Hepatic stellate cell (primary cell): ENCODE data around the gene HCLS1.
"Not testable (repeated sequence)": the region's sequence is repeated elsewhere in the genome, so short reads cannot be mapped to it uniquely, and the experiment has no call there.

ENCODE experiments used
- DNase-seq: peaks from one replicate; pipeline ENCODE4 v3.0.0; 2011; ENCODE audit warnings: low spot score

The HCLS1 gene

DNA sequence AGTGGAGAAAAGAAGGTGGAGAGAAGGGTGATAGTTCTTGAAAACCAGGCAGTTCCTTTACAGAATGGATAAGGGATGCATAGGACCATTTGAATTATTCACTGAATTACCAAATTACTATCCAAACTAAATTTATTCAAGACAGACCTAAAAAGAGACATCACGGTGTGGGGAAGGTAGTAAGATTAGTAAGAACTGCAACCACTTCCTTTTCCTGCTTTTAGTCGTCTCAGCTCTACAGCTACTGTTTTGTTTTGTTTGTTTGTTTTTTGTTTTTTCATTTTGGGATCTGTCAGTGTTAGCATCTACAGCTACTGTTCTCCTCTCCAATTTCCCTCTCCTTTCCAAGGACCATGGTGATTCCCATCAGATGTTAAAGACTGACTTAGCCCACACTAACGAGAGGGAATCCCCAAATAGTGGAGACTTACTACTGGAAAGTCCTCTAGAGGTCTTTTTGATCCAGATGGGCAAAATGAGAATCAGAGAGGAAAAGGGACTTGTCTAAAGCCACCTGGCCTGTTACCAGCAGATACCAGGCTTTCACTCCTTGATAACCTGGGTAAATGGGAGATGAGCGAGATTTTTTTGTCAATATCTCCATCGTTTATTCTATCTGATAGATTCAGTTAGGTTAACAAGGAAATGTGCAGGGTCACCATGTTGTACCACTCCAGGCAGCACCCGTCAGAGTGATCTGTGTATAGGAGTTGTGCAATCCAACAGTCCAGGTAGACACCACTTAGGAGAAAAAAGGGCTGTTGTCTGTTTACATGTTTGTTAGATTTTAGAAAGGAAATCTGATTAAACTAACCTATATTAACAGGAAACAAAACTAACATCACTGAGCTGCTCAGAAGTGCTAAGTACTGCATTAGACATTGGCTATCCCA lies 6.0 kb downstream of the HCLS1 start:
- DNase-seq, result no peak

DNA sequence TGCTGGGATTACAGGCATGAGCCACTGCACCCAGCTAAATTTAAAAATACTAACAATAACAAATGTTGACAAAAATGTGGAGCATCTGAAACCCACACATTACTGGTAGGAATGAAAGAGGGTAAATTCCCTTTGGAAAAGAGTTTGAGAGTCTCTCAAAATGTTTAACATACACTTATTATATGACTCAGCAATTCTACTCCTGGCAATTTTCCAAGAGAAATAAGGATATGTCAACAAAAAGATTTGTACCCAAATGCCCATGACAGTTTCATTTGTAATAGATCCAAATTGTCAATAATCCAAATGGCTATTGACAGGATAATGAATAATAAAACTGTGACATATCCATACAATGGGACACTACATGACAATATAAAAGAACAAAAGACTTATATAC lies 9.0 kb downstream of the HCLS1 start:
- no peak for DNase-seq

DNA sequence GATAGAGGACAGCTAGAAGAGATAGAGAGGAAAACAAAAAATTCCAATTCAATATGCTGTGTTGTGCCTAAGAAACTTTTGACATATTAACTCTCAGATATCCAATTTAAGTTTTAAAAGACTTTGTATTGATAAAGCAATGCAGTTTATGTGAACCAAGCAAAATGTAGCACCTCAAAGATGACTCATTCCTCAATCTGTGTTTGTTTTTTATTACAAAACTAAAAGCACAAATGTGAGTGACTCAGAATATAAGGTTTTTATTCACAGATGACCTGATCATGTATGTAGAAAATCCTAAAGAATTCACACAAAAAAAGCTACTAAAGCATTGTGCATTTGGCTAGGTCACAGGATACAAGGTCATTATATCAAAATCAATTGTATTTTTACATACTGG lies 11.1 kb downstream of the HCLS1 start:
- DNase-seq, result no peak

DNA sequence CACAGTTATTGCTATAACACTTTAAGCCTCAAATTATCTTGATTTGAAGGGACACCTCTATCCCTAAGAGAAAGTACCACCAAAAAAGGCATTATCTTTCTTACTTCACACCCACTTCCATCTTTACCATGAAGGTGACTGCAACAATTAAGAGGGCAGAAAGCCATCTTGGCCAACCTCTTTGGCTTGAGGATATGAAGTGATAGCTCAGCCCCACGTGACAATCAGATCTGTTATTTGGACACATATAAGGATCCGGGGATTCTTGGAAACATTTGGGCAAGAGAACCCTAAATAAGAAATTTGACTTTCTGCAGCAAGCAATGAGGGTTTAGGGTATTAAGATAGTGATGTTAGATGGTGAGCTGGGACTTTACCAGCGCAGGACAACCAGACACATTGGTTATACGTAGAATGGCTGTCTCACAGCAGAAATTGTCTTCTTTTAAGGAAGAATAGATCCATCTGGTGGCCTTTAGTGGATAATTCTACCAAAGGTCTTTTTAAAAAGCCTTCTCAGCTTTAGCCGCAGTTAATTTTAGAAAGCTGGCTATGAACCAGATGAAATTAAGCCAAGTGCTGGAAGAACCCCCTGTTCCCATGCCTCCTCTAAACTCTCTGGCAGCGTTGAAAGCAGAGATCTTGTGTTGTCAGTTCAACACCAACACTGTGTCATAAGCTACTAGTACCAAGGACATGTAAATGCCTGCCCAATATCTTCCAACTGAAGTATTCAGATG lies 12.3 kb downstream of the HCLS1 start:
- DNase-seq, result no peak

DNA sequence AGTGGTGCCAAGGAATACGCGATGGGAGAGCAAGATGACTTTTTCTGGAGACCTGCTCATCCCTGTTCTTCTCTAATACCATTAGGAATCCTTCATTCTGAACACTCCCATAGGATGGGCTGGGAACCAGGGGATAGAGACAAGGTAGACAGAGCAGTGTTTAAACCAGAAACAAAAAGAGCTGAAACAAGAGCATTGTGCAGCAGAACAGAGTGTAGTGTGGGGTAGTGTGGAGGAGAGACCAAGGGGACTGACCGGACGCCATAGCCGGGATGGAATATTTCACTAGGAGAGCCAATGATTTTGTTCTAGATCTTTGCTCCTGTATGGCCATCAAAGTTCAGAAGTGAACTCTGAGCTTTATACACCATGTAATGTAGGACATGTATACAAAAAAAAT lies 15.6 kb downstream of the HCLS1 start:
- no peak for DNase-seq

DNA sequence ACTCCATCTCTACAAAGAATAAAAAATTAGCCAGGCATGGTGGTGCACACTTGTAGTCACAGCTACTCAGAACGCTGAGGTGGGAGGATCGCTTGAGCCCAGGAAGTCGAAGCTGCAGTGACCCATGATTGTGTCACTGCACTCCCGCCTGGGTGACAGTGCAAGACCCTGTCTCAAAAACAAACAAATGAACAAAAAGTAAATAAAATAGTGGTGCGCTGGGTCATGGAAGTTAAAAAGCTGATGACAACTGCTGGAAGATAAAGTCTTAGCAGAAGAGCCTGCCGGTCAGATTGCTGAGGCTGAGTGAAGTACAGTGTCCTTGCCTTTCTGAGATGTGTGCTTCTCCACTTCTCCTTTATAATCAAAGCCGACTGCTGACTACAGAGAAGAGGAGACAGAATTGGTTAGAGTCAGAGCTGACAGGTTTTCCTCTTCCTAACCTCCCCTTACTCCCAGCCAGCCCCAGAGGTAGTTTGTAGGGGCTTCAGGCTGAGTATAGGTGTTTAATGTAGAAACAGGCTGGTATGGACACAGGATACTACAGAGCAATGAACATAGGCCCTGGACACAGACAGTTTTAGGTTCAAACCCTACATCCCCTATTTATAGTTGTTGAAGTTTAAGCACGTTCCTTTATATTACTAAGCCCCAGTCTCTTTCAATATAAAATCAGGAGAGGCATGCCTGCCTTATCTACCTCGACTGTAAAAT lies 17.9 kb downstream of the HCLS1 start:
- no peak for DNase-seq

DNA sequence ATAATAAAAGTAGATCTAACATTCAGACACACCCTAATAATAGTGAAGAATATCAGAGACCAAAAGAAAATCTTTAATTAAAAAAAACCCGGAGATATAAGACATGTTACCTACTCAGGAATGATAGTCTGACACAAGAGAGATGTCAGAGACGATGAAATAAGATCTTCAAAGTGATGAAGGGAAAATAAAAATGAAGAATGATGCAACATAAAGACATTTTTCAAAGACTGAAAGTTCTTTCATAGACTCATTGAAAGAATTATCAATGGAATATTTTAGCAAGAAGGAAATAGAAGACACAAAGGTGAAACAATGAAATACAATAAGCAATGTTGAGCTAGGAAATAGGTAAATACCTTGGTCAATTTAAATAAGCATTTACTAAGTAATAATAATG lies 19.6 kb downstream of the HCLS1 start:
- no peak for DNase-seq

DNA sequence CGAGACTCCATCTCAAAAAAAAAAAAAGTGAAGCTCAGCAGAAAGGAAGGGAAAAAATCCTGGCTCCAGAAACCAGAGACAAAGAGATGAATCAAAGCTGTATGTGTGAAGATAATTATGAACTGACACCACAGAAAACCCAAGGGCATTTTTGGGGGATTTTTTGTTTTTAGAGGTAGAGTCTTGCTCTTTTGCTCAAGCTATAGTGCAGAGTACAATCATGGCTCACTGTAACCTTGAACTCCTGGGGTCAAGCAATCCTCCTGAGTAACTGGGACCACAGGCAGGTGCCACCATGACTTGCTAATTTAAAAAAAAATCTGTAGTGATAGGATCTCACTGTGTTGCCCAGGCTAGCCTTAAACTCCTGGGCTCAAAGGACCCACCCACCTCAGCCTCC lies 22.8 kb downstream of the HCLS1 start:
- DNase-seq, result no peak

DNA sequence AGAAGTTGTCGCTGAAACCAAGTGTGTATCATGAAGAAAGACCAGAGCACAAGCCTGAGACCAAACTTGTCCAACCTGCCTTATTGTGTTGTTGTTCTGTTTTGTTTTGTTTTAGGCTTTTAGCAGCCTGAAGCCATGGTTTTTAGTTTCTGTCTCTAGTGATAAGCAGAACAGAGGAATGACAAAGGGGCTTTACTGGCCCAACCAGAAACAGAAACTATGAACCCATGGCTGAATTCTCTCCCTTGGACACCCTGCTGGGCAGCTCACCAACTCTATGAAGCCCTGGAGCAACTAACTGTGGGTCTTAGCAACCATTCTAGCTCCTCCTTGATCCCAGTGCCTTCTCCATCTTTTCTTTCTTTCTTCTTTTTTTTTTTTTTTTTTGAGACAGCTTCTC lies 30.3 kb downstream of the HCLS1 start:
- DNase-seq, result no peak

DNA sequence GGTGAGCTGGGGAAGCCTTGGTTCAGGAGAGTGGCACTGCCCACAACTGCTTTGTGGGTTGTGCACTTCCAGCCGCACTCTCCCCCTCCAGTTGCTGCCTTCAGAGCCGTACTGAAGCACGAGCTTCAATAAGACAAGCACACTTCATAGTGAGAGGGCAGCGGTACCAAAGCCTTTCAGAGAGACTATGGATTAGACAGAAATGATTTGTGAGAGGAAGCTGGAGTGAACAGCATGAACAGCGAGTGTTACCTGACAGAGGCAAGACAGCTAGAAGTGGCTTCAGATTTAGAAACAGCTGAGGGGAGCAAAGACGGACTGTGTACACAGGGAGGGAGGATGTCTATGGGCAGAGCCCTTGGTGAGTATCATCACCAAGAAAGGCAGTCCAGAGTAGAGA lies 31.1 kb downstream of the HCLS1 start:
- no peak for DNase-seq

DNA sequence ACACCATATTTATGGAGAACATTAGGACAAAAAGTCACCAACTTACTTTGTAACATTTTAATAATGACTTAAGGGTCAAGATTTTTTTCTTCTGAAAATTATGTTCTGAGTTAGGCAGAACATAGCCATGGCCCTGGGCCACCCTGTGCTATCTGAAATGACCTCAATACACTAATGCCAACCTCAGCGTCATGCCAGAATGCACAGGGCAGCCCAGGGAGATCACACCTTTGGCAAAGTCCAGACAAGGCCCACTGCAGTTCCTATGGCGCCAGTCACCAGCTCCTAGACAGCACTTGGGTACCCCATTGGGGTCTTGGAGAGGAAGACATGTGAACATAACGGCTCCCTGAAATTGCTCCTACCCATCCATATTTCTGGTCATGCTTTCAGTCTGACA lies 33.1 kb downstream of the HCLS1 start:
- DNase-seq, result no peak

DNA sequence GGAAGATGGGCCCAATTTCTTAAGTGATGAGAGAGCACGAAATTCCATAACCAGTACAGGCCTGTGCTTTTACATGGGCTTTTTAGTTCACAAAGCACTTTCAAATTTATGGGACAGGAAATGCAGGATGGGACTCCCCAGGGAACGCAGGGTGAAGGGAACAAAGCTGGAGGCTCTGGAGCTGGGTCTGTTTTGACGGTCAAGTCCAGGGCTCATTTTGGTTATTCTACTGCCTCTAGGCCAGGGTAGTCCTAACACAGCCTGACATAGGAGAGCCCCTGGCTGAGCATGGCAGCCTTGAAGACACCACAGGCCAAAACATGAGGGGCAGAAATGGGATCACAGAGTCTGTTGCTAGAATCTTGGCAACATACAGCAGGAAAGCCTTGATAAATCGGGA lies 33.5 kb downstream of the HCLS1 start:
- no peak for DNase-seq

DNA sequence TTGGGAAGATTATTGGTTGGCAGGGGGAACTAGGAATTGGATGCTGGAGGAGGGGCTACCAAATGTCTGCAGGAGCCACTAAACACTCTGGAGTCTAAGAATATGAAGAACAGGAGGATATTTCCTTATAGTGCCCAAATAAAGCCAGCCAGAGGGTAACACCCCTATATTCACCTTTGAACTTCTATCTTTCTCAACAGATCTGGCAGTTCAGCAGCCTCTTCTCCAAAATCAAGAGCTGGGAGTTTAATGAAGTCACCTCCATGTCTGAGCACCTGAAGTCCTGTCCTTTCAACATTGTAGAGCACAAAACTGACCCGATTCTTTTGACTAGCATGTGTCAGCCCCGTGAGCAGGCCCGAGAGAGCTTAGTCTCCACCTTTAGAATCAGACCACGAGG lies 34.2 kb downstream of the HCLS1 start:
- no peak for DNase-seq

DNA sequence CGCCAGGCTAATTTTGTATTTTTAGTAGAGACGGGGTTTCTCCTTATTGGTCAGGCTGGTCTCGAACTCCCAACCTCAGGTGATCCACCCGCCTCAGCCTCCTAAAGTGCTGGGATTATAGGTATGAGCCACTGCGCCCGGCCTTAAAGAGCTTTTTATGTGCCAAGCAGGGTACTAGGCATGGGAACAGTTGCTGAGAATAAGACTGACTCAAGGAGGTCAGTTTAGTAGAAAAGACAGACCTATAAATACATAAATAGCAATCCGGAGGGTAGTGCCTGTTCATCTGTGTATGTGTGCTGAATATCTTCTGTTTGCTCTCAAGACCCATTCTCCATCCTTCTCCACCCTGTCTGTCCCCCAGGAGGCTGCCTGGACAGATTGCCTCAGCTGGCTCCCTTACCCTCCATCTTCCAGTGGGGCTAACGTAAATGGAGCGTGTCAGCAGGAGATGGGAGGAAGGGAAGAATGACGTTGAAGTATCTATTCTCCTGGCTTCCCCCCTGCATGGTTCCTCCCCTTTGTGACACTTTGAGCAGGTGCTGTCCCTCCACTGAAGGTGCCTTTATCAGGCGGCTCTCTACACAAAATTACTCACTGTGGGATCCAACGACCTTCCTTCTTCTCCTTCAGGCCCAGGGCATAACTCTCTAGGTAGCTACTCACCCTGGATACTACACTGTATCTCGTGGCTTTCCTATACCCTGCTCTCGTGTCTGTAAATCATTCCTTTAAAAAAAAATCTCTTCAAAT lies 36.4 kb downstream of the HCLS1 start:
- no peak for DNase-seq

DNA sequence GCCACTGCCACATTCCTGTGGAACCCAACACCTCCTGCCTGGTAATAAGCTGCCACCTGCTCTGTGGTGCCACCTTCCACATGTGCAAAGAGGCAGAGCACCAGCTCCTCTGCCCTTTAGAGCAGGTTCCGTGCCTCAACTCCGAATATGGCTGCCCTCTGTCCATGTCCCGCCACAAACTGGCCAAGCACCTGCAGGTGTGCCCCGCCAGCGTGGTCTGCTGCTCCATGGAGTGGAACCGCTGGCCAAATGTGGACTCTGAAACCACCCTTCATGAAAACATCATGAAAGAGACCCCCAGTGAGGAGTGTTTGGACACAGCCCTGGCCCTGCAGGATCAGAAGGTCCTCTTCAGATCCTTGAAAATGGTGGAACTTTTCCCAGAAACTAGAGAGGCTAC lies 39.2 kb downstream of the HCLS1 start:
- no peak for DNase-seq

DNA sequence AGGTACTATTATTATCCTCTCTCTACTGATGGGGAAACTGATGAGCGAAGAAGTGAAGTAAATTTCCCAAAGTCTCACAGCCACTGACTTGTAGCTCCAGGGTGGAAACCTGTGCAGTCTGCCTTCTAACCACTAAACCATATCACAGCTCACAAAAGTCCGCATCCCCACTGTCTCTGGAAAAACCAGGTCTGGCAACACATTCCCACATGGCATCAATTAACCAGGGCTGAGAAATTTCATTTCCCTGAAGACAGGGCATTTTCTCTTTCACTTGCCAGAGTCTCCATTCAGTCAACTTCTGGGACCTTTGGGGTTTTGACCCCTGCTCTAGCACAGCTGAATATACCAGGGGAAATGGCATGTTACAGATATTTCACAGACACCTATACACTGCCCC lies 41.0 kb downstream of the HCLS1 start:
- DNase-seq, result no peak

DNA sequence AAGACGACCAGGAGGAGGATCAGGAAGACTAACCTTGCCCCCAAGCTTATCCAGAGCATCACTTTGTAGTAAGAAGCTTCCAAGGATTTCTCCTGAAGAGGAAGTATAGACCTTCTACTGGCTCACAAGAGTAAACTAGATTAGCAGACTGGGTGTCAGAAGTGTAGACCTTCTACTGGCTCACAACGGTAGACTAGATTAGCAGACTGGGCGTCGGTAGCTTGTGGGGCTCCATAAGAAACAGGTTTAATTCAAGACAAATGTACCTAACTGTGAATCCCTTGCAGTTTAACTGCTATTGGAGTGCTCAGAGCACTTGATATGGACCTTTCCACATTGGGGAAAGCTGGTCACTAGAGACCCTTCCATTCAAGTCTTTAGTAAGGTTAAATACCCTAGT lies 54.6 kb downstream of the HCLS1 start:
- no peak for DNase-seq

DNA sequence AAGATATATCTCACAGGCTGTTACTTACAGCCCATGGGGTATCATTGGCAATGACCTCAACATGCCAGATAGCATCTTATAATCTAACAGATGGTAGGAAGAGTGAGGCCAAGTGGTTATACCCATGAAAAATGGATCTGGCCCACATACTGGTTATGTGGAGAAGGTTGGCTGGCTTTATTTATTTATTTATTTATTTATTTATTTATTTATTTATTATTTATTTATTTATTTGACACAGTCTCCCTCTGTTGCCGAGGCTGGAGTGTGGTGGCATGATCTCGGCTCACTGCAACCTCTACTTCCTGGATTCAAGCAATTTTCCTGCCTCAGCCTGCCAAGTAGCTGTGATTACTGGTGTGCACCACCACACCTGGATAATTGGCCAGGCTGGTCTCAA lies 55.9 kb downstream of the HCLS1 start:
- no peak for DNase-seq

DNA sequence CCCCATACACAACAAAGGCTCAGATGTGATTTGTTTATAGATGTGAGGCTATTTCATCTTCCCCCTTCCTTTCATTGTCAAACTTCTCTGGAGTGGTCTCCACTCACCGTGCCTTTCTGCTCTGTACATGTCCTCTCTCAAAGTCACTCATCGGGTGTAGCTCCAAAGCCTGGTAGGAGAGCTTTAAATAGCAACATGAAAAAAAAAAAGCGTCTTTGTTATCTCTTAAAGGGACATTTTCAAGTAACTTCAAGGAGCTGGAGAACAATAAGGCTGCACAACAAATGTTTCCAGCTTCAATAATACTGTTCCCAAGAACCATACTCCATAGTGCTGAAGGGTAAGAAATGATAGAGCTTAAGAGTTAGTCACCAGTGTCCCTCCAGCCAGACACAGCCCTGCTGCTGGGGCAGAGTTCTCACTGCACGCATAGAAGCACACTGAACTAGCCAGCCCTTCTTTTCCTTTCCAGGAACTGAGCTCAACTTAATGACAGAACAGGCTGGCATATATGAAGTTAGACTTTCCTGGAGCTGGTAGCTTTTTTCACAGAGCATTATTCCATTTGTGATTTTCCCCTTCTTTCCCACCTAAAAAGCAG lies 59.4 kb downstream of the HCLS1 start:
- DNase-seq, result no peak

DNA sequence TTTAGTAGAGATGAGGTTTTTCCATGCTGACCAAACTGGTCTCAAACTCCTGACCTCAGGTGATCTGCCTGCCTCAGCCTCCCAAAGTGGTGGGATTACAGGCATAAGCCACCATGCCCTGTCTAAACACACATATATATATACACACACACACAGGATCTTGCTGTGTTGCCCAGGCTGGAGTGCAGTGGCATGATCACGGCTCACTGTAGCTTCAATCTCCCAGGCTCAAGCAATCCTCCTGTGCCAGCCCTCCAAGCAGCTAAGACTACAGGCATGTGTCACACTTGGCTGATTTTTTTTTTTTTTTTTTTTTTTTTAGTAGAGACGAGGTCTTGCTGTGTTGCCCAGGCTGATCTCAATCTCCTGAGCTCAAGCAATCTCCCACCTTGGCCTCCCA lies 60.8 kb downstream of the HCLS1 start:
- DNase-seq, result not testable (repeated sequence)

DNA sequence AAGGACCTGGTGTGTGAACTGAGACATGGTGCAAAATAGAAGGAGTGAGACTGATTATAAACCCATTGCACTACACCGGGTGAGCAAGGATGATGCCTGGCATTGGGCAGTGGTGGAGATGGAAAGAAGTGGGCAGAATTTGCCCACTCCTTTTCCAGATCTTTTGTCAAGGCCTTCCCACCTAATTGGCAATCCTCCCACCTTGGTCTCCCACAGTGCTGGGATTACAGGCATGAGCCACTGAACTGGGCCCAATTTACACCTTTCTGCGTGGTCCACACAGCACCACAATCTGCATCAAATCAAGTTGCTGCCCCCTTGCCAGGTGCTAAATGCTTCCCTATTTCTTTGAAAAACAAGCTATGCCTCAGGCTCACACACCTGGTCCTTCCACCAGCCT lies 62.1 kb downstream of the HCLS1 start:
- DNase-seq, result no peak
